GM18868 (cell line): ENCODE data around the gene FITM1.

Source experiments
- ATAC-seq: cut with Tn5 transposase; IDR thresholded peaks from one replicate; pipeline ENCODE4 v1.9.1; 2021; ENCODE audit warnings: mild to moderate bottlenecking, moderate library complexity; ENCODE audit not compliant: unreplicated experiment

Gene FITM1

GRCh38 chr14:24116128-24116814, 14.2 kb upstream of the FITM1 start:
- ATAC-seq: no peak

- no peak for ATAC-seq
These were observed 13.3 kb upstream of the FITM1 start for GRCh38 chr14:24117179-24117578.

- ATAC-seq: no peak
These were observed 10.8 kb upstream of the FITM1 start for GRCh38 chr14:24119691-24120090.

- ATAC-seq: no peak
These were observed 9.2 kb upstream of the FITM1 start for GRCh38 chr14:24121210-24121609.

- no peak for ATAC-seq
These were observed 8.0 kb upstream of the FITM1 start for GRCh38 chr14:24122416-24122815.

- no peak for ATAC-seq
These were observed 7.6 kb upstream of the FITM1 start for GRCh38 chr14:24122898-24123297.

GRCh38 chr14:24123424-24124417, 6.7 kb upstream of the FITM1 start:
- ATAC-seq: peak; percentile 85

- ATAC-seq: no peak
These were observed 3.5 kb upstream of the FITM1 start for GRCh38 chr14:24126939-24127338.

- no peak for ATAC-seq
These were observed 2.8 kb upstream of the FITM1 start for GRCh38 chr14:24127673-24128072.

- no peak for ATAC-seq
These were observed 955 bp upstream of the FITM1 start for GRCh38 chr14:24129410-24129998.

- no peak for ATAC-seq
These were observed 474 bp downstream of the FITM1 start for GRCh38 chr14:24130717-24131548.

GRCh38 chr14:24131549-24131966, 1.1 kb downstream of the FITM1 start:
- no peak for ATAC-seq

- no peak for ATAC-seq
These were observed 1.7 kb downstream of the FITM1 start for GRCh38 chr14:24132061-24132685.

GRCh38 chr14:24132976-24133375, 2.5 kb downstream of the FITM1 start:
- ATAC-seq: no peak

- no peak for ATAC-seq
These were observed 3.3 kb downstream of the FITM1 start for GRCh38 chr14:24133735-24134134.

- no peak for ATAC-seq
These were observed 5.0 kb downstream of the FITM1 start for GRCh38 chr14:24135584-24135833.

GRCh38 chr14:24135834-24136683, 5.6 kb downstream of the FITM1 start, which contains the start of gene PSME1:
Gene PSME1 (plus strand): TSS chr14:24136194. CDS start chr14:24136263, 69 bp downstream.
- peak; percentile 88 for ATAC-seq

GRCh38 chr14:24136684-24137528, 6.4 kb downstream of the FITM1 start:
- ATAC-seq: no peak
